HG03139 (cell line): ENCODE measurements around the gene DNMT3B.
"Not testable (repeated sequence)": the region's sequence is repeated elsewhere in the genome, so short reads cannot be mapped to it uniquely, and the experiment has no call there.

Experiments
- ATAC-seq: cut with Tn5 transposase; IDR thresholded peaks from one replicate; pipeline ENCODE4 v1.9.1; 2021; ENCODE audit not compliant: unreplicated experiment

DNMT3B gene

DNA sequence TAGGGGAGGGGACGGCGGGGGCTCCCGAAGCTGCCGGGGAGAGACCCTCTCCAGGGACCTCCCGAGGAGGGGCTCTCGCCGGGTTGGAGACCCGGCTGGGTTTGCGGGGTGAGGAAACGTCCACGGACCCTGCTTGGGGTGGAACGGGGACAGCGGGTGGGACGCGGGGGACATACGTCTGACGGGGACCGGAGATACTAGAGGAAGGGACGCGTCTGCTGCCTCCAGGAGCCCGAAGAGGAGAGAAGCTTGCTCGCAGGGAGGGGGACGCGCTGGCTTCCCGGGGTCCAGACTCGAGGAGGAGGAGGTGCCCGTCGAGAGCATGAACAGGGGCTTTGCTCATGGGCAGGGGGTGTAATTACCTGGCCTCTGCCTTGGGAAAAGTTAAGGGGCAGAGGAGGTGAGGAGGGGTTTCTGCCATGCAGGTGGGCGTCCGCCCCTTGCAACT, 593 bp downstream of the DNMT3B start:
- no peak for ATAC-seq

DNA sequence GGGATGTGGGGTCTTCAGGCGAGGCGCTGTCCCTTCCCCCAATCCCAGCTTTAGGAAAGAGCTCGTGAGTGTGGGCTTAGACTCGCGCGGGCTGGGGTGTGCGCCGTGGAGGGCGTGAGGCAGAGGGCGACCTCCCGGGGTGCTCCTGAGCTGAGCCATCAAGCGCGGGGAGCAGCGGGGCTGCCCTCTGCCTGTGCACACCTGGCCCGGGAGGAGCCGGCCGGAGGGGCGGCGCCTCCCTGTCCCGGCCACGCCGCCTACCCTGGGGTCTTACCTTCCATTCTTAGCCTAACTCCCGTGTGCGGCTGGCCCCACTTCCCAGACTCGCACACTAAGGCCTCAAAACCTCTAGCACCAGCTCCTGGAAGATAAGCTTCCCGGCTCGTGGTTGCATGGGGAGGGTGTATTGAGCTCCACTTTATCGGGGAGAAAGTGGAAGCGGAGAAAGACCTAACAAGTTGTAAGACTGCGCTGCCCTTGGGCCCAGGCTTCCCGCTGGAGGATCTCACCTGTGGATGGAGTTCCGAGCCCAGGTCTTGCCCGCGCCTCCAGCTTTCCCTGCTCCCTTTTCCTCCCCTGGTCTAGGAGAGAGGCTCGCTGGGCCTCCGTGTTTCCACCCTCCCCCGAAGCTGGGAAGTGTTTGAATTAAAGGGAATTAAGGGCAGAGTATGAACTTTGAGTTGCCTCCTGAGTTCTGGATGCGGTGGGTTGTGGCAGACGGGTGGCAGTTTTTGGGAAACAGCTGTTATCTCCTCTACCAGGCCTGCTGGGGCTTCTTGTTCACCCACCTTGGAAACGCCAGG, 1.2 kb downstream of the DNMT3B start:
- no peak for ATAC-seq

DNA sequence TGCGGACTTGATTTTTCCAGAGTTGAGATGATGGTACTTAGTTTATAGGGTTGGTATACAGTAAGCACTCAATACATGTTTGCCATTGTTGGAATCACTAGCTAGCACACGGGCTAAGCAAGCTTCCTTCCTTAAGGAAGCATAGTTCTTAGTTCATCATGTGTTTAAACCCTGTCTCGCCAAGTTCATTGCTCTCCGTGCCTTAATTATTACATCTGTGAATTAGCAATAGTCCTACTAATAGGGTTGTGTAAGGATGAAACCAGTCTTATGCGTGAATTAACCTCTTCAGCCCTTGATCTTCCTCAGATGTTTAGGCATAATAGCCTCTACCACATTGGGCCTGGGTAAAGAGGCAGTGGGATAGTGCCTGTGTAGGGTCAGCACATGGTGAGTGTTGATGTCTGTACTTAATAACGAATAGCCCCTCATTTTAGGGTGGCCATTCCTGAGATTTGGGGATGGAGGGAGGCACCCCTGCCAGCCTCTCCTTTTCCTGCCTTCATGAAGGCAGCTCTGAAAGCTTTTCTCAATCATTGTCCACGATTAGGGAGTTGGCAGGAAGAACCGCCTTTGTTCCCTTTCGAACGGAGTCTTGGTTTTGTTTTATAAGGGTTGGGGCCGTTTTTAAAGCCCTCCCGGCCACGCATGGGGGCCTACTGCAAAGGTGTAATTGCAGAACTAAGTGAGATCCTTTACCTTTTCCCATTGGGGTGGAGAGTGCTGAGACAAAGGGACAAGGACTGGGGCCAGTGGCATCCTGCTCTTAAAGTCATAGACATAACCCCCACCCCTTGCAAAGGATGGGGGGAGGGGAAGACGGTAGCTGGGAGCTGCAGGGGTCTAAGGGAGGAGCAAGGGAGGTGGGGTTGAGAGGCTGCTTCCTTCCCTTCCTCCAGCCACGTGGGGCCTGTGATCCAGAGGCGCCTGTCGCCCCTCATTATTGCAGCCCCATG, 2.1 kb downstream of the DNMT3B start:
- ATAC-seq: no peak

DNA sequence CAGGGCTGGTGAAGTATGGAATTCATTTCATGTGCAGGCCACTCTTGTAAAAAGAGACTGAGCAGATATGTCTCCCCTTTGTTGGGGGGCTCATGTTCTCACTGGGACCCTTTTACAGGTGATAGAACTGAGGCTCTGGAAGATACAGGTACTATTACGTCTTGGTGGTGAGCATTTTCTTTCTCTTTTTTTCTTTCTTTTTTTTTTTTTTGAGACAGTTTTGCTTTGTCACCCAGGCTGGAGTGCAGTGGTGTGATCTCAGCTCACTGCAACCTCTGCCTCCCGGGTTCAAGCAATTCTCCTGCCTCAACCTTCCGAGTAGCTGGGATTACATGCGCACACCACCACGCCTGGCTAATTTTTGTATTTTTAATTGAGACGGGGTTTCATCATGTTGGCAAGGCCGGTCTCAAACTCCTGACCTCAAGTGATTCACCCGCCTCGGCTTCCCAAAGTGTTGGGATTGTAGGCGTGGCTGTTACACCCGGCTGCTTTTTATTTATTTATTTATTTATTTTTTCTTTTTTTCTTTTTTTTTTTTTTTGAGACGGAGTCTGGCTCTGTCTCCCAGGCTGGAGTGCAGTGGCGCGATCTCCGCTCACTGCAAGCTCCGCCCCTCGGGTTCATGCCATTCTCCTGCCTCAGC, 3.2 kb downstream of the DNMT3B start:
- ATAC-seq: not testable (repeated sequence)

DNA sequence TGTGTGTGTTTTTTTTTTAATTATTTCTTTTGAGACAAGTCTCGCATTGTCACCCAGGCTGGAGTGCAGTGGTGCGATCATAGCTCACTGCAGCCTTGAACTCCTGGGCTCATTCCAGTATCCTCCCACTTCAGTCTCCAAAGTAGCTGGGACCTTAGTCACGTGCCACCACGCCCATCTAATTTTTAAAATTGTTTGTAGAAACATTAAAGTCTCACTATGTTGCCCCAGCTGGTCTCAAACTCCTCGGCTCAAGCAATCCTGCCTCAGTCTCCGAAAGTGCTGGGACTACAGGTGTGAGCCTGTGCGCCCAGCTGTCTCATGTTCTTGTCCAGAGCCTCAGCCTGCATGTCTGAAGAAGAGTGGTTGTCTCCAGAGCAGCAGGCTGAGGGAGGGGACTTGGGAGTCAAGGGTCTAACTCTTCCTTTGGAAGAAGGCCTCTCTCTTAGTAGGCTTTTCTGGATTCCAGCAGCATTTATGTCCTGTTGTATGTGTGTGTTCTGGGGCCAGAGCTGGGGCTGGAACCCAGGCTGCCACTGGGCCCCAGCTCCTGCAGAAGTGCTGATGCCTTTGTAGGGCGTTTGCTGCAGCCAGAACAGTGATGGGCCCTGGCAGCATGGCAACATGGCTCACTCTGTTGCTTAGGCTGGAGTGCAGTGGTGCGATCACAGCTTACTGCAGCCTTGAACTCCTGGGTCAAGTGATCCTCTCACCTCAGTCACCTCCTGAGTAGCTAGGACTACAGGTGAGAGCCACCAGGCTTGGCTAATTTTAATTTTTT, 5.4 kb downstream of the DNMT3B start:
- ATAC-seq: no peak

DNA sequence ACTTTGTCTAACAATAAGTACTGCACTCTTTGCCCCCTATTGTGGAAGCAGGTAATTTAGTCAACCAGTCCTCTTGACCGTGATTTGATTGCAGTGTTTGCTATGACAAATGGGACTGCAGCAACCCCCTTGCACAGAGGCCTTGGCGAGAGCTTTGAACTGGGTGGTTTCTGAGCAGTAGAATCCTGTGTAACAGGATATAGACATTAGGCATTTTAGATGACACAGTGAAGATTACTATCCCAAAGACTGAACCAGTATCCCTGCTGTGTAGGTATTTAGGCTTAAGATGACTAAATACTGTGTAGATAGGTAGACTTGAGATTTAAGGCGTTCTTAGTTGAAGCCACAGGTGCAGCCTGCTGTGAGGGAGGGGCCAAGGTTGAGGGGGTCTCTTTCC, 9.9 kb downstream of the DNMT3B start:
- no peak for ATAC-seq

DNA sequence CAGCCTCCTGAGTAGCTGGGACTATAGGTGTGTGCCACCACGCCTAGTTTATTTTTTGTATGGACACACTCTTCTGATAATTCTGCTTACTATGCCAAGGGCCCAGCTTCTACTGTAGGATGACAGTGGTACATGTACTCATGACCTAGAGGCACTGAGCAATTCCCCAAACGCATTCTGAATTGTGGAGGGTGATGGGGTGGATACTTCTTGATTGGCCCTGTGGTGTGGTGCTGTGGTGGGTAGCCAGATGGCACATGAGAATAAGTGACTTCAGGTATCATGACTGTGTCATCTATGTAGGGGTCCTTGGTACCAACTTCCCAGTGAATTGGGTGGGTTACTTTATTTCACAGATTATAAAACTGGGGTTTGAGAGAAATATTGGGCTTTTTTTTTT, 11.0 kb downstream of the DNMT3B start:
- ATAC-seq: no peak

DNA sequence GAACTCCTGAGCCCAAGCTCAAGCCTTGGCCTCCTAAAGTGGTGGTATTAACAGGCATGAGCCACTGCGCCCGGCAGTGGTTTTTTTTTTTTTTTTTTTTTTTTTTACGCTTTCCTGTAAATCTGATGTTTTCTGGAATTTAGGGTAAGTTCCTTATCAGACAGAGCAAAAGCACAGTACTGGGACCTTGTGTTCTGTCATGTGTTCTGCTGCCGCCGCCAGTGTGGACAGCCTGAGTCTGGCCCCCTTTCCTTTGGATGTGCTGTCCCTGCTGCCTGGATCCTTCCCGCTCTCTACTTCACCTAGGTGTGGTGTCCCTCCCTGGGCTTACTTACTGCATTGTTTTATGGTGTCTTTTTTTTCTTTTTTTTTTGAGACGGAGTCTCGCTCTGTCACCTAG, 11.7 kb downstream of the DNMT3B start:
- no peak for ATAC-seq

DNA sequence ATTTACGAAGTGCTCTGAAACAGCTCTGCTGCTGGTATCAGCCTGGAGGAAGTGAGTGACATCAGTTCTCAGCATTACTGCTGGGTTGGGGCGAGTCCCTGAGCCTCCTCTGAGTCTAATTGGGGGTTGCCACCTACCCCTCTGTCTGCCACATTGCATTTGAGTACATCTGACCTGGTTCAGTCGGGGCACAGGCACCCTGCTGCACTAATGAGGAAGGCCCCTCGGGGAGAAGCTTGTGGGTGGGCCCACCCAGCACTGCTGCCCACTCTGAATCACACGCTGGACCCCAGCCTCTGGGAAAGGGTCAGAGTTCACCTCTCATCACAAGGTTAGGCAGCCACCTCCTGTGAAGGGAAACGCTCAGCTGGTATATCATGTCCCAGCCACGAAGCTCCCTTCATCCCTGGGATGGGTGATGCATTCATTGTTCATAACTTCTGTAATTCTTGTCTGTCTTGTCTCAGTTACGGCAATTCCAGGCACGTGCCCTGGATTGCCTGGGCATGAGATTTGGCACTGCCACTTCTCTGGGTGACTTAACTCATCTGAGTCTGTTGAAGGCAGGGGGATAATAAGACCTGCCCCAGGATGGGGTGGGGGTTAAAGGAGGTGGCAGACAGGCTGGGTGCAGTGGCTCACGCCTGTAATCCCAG, 13.3 kb downstream of the DNMT3B start:
- no peak for ATAC-seq

DNA sequence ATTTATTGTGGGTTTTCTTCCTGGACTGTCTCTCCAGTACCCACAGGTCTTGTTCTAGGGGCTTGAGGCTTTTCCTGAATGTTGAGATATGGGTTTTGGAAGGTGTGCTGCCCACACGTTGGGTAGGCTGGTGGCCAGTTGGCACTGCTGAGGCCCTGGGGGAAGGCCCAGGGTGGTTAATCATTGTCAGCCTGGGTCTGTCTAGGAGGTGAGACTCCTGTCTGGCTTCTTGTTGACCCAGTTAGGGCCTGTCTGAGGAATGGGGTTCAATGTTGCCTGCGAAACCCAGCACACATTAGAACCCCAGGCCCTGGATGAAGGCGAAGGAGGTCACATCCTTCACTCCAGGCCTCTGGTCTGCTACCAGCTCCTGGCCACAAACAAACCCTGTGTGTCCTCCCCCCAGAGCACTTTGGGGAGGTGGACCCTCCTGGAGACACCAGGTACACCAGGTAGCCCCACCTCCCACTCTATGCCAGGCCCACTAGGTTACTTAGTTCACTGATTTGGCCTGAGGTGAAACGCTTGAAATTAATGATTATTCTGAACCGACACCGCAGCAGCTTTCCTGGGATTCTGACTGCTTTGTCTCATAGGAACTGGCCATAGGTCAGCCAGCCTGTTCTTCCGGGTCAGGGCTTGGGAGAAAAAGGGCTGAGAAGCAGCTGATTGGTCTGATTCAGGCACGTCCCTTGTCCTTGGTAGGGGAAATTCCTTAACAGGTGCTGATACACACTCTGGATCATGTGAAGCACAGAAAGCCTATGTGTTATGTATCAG, 15.2 kb downstream of the DNMT3B start:
- ATAC-seq: no peak

DNA sequence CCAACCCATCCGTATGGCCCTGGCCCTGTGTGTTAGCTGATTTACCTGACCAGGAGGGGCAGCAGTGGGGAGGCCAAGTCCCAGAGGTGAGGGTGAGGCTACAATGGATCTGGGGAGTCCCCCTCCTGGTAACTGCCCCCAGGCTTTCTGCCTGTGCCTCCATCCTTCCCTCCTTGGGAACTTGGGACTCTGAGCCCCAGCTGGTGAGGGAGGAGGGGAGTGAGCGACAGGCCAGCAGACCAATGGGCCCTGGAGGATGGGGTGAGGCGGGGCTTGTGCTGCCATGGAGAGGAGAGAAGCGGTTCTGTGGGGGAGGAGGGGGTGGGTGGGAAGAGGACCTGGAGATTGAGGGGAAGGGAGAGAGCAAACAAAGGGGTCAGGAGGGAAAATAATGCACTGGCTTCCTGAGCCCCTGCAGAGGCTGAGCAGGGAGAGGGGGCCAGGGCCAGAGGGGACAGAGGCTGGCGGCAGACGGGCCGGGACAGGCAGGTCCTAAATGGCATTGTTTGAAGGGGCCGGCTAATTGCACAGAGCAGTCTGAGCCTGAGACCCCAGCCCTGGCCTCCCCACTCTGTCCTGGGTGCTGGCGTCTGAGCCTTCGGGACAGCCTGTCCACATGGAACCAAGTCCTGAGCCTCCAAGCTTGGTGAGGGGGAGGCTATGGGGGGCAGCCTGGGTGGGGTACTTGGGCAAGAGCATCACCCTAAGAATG, 17.5 kb downstream of the DNMT3B start:
- ATAC-seq: no peak

DNA sequence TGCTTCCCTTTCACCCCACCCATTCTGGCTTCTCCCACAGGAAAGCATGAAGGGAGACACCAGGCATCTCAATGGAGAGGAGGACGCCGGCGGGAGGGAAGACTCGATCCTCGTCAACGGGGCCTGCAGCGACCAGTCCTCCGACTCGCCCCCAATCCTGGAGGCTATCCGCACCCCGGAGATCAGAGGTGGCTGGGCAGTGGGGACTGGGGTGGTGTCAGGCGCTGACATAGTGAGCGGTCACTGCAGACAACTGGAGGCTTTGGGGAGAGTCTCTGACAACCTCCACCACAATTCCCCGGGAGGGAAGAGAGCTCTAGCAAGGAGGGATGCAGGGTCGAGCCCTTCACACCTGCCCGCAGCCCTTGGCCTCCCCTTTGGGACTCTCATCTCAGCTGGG, 18.1 kb downstream of the DNMT3B start:
- ATAC-seq: no peak

DNA sequence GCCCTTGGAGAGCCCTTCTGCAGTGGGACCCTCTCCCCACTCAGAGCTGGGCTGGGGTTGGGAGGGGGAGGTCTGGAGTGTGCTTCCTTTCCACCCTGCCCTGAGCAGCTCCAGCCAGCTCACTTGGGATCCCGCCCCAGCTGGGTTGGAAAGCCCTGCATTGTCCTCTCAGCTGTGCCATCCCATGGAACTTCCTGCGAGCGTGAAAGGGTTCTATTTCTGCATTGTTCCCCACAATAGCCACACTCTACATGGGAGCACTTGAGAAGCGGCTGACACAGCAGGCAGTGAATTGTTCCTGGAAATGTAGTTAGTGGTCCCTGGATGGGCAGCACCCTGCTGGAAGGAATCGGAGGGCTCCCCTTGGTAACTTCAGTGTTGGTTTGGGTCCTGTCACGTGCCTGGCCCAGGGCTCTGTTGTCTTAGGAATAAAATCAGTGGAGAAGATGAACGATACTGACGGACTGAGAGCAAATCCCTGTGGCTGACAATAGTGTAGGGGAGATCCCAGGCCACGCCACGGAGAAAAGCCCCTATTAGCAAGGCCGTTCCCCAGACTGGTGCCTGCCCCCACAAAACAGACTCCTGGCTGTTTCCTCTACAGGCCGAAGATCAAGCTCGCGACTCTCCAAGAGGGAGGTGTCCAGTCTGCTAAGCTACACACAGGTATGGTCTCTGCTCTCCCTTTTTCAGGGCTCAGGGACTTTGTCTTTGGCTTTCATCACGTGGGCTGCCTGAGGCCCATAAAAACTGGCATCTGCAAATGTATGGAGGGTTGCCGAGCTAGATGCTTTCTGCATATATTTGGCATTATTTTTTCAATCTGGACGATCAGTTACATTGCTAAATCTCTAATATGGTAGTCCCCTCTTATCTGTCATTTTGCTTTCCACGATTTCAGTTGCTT, 18.8 kb downstream of the DNMT3B start:
- ATAC-seq: no peak

DNA sequence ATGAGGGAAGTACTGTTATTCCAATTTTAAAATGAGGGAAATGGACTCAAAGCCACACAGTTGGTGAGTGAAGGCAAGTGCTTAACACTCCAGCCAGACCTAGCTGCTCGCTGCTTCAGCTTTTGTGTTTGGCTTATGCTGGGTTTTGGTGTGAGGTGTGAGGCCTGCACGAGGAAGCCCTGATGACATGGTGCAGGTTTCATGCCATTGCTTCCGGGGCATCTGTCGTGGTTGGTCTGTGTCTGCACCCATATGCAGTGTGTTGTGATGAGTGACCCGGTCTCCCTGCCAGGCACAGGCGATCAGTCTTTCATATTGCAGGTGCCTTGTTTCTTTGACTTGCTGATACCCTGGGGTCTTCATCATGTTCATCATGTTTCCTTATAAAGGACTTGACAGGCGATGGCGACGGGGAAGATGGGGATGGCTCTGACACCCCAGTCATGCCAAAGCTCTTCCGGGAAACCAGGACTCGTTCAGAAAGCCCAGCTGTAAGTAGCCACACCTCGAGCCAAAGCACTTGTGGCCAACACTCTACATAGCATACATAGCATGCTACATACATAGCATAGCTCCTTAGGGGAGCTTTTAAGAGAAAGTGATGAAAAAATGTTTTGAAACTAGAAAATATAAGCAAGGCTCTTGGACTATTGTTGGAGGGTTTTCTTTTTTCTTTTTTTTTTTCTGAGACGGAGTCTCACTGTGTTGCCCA, 22.3 kb downstream of the DNMT3B start:
- ATAC-seq: no peak

DNA sequence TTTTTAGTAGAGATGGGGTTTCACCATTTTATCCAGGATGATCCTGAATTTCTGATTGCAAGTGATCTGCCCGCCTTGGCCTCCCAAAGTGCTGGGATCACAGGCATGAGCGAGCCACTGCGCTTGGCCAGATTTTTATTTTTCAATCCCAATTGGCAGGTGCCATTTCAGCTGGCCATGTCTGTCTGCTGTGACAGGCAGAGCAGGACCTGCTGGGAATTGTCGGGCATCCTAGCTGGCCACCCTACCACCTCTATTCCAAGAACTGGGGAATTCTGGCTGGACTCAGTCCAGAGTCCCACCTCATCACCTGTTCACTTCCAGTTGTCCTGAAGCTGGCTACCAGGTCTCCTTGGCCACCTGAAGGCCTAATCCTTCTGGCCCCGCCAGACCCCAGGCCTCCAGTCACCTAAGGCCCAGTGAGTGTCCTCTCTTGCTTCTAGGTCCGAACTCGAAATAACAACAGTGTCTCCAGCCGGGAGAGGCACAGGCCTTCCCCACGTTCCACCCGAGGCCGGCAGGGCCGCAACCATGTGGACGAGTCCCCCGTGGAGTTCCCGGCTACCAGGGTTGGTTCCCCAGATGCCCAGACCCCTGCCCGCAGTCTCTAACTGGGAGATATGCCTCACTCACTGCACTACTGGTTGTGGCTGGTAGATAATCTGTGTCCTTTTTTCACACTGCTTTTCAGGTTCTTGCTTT, 24.0 kb downstream of the DNMT3B start:
- no peak for ATAC-seq

DNA sequence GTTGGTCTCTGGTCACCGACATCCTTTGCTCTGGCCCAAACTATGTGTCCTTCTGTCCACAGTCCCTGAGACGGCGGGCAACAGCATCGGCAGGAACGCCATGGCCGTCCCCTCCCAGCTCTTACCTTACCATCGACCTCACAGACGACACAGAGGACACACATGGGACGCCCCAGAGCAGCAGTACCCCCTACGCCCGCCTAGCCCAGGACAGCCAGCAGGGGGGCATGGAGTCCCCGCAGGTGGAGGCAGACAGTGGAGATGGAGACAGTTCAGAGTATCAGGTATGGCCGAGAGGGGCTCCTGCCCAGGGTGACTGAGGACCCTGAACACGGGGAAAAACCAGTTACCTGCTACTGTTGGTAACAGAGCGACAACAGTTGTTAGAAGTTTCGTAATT, 25.0 kb downstream of the DNMT3B start:
- no peak for ATAC-seq
